COLO668 (cell line): ENCODE measurements around the gene GPM6B.
A peak's percentile ranks its signal among the peaks of the same experiment; 100 is the strongest.
"Not testable (repeated sequence)": the region's sequence is repeated elsewhere in the genome, so short reads cannot be mapped to it uniquely, and the experiment has no call there.

Experiments
- DNase-seq: peaks from one replicate; lab custom pipeline; 2025; ENCODE audit not compliant: unreplicated experiment; lab: John Stamatoyannopoulos, UW

GPM6B gene

DNA sequence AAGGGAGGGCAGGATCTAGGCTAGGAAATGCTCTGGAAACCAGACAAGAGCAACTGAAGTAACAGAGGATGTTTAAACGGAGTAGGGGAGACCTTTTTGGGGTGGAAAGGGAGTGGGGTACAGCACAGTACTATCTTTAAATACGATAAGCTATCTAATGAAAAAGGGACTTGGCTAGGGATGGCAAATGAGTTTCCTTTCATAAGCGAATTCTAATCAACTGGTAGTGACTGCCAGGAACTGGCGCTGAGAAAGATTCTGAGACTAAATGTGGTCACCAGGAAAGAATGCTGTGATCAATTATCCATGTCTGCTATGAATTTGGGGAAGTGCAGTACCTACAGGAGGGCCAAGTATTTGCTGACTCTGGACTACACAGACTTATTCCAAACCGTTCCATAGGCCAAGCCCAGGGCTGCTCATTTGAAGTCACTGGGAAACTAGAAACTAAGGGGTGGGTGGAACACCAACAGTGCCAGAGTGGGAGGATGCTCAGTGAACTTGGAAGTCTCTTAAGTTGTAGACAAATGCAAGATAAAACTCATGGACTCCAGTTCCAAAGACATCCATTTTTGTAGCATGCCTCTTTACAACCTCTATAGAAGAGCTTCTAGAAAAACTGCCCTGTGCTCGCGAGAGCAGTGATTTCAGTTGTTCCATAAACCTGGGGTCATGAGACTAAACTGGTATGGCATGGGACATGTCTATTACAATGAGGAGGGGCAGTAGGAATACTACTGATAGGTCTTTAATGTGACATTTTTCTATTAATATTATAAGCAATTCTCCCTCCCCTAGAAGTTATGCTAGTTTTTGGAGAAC lies 84.4 kb downstream of the GPM6B start:
- DNase-seq = no peak

DNA sequence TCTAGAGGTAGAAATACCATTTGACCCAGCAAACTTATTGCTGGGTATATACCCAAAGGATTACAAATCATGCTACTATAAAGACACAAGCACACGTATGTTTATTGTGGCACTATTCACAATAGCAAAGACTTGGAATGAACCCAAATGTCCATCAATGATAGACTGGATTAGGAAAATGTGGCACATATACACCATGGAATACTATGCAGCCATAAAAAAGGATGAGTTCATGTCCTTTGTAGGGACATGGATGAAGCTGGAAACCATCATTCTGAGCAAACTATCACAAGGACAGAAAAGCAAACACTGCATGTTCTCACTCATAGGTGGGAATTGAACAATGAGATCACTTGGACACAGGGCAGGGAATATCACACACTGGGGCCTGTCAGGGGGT lies 86.4 kb downstream of the GPM6B start:
- not testable (repeated sequence) for DNase-seq

DNA sequence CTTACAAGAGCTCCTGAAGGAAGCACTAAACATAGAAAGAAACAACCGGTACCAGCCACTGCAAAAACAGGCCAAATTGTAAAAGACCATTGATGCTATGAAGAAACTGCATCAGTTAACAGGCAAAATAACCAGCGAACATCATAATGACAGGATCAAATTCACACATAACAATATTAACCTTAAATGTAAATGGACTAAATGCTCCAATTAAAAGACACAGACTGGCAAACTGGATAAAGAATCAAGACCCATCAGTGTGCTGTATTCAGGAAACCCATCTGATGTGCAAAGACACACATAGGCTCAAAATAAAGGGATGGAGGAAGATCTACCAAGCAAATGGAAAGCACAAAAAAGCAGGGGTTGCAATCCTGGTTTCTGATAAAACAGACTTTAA lies 90.3 kb downstream of the GPM6B start:
- not testable (repeated sequence) for DNase-seq

DNA sequence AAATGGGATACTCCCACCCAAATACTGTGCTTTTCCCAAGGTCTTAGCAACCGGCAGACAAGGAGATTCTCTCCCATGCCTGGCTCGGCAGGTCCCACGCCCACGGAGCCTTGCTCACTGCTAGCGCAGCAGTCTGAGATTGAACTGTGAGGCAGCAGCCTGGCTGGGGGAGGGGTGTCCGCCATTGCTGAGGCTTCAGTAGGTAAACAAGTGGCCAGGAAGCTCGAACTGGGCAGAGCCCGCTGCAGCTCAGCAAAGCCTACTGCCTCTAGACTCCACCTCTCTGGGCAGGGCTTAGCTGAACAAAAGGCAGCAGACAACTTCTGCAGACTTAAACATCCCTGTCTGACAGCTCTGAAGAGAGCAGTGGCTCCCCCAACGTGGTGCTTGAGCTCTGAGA lies 92.0 kb downstream of the GPM6B start:
- peak; percentile 24 for DNase-seq

DNA sequence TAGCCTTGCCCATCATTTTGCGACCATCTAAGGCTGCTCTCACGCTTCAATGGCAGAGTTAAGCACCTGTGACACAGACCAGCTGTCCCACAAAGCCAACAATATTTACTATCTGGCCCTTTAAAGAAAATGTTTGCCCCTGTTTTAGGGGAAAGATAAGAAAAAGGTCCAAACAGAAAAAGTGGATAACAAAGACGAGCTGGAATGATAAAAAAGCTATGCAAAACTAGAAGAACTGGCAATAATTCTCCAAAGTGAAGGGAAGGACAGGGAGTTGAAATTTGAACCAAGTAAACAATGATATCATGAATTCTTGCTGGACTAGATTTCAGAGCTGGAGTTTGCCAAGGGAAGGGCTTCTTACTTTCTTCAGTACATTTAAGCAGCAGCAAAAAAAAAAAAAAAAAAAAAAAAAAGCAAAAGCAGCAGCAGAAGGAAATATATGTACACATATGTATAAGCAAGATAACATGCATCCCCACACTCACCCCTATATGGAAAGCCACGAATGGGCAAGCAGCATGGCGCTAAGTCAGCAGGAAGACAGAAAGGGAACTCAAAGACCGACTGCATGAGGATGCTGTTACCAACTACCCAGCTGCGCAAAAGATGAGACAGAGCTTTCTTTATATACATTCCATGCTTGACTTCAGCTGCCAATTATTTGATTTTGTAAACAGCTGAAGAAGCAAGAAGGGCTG lies 94.9 kb downstream of the GPM6B start:
- DNase-seq = peak; percentile 13

DNA sequence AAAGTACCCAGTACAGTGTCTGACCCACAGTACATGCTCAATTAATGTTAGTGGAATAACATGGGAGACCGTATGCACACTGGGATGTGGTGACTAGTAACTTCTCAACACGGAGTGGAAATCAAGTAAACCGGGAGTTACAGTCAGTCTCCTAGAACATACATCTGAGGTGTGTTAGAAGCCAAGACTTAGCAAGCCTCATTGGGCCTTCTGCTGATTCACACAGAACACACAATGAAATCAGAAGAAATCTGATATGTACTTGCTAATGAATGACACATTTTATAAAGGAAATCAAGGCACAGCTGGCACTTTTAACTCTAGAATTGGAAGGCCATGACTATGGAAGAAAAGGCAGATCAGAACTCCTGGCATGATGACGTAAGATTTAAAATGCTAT lies 95.5 kb downstream of the GPM6B start:
- DNase-seq = no peak
